Measurements from ENCODE around the gene USP49.

DNA sequence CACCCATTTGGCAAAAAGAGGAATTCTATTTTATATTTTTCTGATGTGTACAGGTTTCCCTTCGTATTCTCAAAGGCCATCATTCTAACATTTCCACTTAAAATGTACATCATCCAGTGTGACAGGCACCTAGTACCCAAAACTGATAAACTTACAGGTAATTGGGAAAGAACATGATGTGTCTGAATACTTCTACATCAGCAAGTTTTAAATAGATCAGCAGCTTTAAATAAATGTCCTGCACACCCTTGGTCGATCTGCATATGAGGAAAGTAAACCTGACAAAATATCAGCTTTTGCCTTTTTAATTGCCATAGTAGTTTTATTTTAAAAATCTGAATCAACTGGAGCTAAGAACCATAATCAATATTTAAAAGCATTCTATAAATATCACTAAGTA, 81.2 kb downstream of the USP49 start:
- TF ChIP-seq NRF1 (IDR thresholded peaks at IDR 0.05; ENCODE audit: low read depth, low read length) (no peak), TCF12 (IDR thresholded peaks at IDR 0.05) (no peak)
